Gastroesophageal sphincter (tissue), 4 donors: ENCODE measurements around the gene NEK1. TPM values are rescaled to one million over a fixed set of nuclear protein-coding genes. Genes with fewer than 3 reads are reported as not detected.

Experiments
- ATAC-seq: fragments of 150-250 bp; one replicate; pipeline ENCODE4 v1.9.1; 2016; ENCODE audit warnings: mild to moderate bottlenecking, moderate library complexity
- H3K27ac ChIP-seq, 4 donors: fragments of 200-600 bp; sonication (generic) in 3 of 4; 1 replicate in 3 of 4; 2 replicates in 1 of 4; pipeline ENCODE4 v1.5.1; 2016 to 2019
- H3K27me3 ChIP-seq: fragments of 200-600 bp; sonication (generic); one replicate; pipeline ENCODE4 v1.5.1; 2019
- H3K36me3 ChIP-seq, 2 donors: fragments of 200-600 bp; sonication (generic); one replicate each; pipeline ENCODE4 v1.5.1; 2019; ENCODE audit warnings: control low read depth in 1 of 2
- H3K4me1 ChIP-seq, 3 donors: fragments of 200-600 bp; sonication (generic); 1 replicate in 2 of 3; 2 replicates in 1 of 3; pipeline ENCODE4 v1.5.1; 2016 to 2019; ENCODE audit warnings: control low read depth in 2 of 3
- H3K4me3 ChIP-seq, 2 donors: fragments of 200-600 bp; sonication (generic); one replicate each; pipeline ENCODE4 v1.5.1; 2019; ENCODE audit warnings: mild to moderate bottlenecking in 1 of 2, moderate library complexity in 1 of 2
- H3K9me3 ChIP-seq, 3 donors: fragments of 200-600 bp; sonication (generic); one replicate each; pipeline ENCODE4 v1.5.1; 2017 to 2019; ENCODE audit warnings: control low read depth in 2 of 3
- EP300 ChIP-seq: sonication (generic); formaldehyde crosslinking; IDR thresholded peaks from one replicate; pipeline ENCODE4 v1.6.1; 2017; ENCODE audit warnings: antibody characterized with exemption, mild to moderate bottlenecking
- POLR2A ChIP-seq, 2 donors: fragments of 450-650 bp; IDR thresholded peaks; one replicate each; pipeline ENCODE4 v1.6.1; 2017; ENCODE audit warnings: antibody characterized with exemption in 2 of 2, mild to moderate bottlenecking in 2 of 2, moderate library complexity in 1 of 2
- POLR2AphosphoS5 ChIP-seq: sonication (generic); formaldehyde crosslinking; IDR thresholded peaks from one replicate; pipeline ENCODE4 v1.6.1; 2017; ENCODE audit warnings: antibody characterized with exemption
- WGBS, 2 donors: methylation state at CpG; one replicate each; pipeline ENCODE4 v1.1.5; 2018; ENCODE audit warnings: low coverage in 1 of 2; 5-methylcytosine and 5-hydroxymethylcytosine counted together
- total RNA-seq, 4 donors: library from RNA; depleted of rRNA; stranded (reverse); fragments of >200 nt; gene quantifications; one replicate each; pipeline ENCODE4 v1.1.0, GENCODE V29; 2016
- TF ChIP-seq, protein P1 (sequence below), 4 experiments: fragments of 200-600 bp in 2 of 4; fragments of 450-650 bp in 2 of 4; sonication (generic) in 1 of 4; IDR thresholded peaks; one replicate each; pipeline ENCODE4 v1.5.1; 2017 to 2019; ENCODE audit warnings: antibody characterized with exemption in 4 of 4, mild to moderate bottlenecking in 2 of 4, moderate library complexity in 2 of 4

The NEK1 gene
- total RNA-seq, 4 donors from 2014 or later: 9.1 to 21.4 (median 12.3) TPM

DNA sequence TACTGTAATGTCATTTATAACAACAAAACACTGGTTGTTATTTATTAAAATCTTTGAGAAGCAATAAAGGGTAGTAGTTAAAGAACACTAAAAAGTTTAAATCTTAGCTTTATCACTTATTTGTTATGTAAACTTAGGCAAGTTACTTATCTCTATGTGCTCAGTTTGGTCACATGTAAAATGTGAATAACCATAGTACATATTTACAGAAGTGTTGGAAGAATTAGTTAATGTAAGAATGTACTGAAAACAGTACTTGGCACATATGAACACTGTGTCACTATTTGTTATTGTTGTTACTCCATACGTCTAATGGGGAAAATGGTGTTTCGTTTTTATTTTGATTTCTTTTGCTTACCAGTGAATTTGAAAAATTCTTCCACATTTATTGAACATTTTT is 9.1 kb downstream of the NEK1 start:
- H3K36me3 ChIP-seq: peaks cover 0 to 41% of the 10 kb centered on the region in 2 donors
- no peaks in the 10 kb centered on the region for H3K27me3 ChIP-seq
- no peaks in the 10 kb centered on the region for H3K9me3 ChIP-seq
- TF ChIP-seq EP300: no peak
- TF ChIP-seq POLR2A (IDR thresholded peaks at IDR 0.05): no peak
- TF ChIP-seq, protein P1, sequence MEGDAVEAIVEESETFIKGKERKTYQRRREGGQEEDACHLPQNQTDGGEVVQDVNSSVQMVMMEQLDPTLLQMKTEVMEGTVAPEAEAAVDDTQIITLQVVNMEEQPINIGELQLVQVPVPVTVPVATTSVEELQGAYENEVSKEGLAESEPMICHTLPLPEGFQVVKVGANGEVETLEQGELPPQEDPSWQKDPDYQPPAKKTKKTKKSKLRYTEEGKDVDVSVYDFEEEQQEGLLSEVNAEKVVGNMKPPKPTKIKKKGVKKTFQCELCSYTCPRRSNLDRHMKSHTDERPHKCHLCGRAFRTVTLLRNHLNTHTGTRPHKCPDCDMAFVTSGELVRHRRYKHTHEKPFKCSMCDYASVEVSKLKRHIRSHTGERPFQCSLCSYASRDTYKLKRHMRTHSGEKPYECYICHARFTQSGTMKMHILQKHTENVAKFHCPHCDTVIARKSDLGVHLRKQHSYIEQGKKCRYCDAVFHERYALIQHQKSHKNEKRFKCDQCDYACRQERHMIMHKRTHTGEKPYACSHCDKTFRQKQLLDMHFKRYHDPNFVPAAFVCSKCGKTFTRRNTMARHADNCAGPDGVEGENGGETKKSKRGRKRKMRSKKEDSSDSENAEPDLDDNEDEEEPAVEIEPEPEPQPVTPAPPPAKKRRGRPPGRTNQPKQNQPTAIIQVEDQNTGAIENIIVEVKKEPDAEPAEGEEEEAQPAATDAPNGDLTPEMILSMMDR (IDR thresholded peaks at IDR 0.05): no peak
- TF ChIP-seq POLR2AphosphoS5: no peak
- no peak overlapping the region for H3K4me3 ChIP-seq
- 93 to 94% methylated on average over 2 of the region's 2 CpGs for WGBS, 2 donors
- ATAC-seq: no peak
- peaks cover 0 to 12% (median 5%) of the 10 kb centered on the region in 3 donors for H3K4me1 ChIP-seq
- H3K27ac ChIP-seq: no peak overlapping the region

DNA sequence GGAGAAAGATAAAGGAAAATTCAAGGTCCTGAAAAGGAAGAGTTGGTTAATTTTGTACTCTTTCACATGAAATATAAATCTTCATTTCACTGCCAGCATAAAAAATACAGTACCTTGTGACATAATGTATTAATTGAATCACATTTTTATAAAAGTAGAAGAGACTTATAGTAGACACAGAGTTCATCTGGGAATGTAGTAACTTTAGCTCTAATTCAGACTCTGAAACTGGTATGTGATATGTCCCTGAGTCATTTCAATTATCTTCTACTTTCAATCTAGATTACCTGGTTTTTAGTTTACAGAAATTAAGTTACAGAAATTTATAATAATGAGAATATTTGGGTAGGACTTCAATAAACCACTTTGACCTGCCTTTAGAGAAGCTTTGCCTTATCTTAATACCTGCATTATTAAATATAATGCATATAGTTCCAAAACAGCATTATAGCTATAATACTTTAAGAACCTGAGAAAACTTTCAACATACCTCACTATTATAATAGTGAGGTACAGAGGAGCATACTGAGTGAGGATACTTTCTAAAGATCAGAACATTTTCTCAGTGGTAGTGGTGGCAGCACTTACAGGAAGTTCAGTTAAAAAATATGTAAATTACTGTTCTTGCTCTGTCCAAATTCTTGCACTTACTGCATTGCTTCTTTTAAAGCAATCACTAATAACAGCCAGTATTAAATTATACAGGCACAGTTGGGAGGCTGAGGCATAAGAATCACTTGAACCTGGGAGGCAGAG is 11.2 kb downstream of the NEK1 start:
- peaks cover 0 to 12% (median 5%) of the 10 kb centered on the region in 3 donors for H3K4me1 ChIP-seq
- H3K4me3 ChIP-seq: no peak overlapping the region
- TF ChIP-seq, protein P1 (IDR thresholded peaks at IDR 0.05): no peak
- TF ChIP-seq POLR2AphosphoS5 (no peak), EP300 (no peak)
- H3K27ac ChIP-seq: no peak overlapping the region
- H3K27me3 ChIP-seq: no peaks in the 10 kb centered on the region
- no peaks in the 10 kb centered on the region for H3K9me3 ChIP-seq
- no peak for ATAC-seq
- peaks cover 0 to 57% of the 10 kb centered on the region in 2 donors for H3K36me3 ChIP-seq

DNA sequence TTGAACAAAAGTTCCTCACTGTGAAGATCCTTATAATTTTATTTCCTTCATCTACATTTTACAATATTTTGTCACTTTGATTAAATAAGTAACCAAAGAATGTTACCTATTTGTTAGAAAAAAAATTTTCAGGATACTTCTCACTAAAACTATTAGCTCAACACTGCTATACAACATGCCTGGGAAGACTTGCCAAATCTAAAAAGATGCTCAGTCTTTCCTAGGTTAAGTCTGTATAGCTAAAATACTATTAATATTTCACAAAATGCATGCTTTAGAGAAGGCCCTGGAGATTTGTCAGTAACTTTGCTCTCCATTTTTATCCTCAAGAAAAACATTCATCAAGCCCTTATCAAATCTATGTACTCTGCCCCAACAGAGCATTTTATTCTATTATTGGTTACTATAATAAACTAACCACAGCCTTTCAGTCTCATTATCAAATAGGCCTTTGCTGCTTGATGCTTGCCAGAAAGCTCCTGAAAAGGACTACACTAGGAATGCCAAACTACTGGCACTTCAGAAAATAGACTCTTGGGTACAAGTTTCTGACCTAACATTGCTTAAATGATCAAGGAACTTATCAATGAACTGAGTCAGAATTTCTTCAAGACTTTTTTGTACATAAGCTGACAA is 17.7 kb downstream of the NEK1 start:
- no peak for ATAC-seq
- TF ChIP-seq EP300: no peak
- TF ChIP-seq POLR2A (IDR thresholded peaks at IDR 0.05): no peak
- TF ChIP-seq, protein P1 (IDR thresholded peaks at IDR 0.05): no peak
- no peak for TF ChIP-seq POLR2AphosphoS5
- Histone ChIP-seq H3K4me1 (no peaks in the 10 kb centered on the region), H3K4me3 (no peak overlapping the region), H3K36me3 (peaks cover 0 to 63% of the 10 kb centered on the region in 2 donors), H3K27me3 (no peaks in the 10 kb centered on the region), H3K9me3 (no peaks in the 10 kb centered on the region), H3K27ac (no peak overlapping the region)

DNA sequence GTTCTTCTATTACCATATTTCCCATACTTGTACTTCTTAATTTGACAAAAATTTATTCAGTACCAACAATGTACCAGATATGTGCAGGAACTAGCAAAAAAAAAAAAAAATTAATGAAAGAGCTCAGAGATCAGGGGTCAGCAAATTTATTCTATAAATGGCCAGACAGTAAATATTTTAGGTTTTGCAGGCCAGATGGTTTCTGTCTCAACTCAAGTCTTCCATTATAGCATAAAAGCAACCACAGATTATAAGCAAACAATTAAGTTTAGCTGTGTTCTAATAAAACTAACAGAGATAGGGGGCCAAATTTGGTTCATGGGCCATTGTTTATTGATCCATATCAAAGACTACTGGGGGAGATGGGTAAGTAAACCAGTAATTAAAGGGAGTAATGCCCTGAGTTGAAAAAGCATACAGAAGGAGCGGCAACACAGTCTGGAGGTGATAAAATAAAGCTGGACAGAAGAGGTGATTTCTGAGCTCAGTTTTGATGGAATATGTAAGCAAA is 19.3 kb downstream of the NEK1 start:
- Histone ChIP-seq H3K27ac (no peak overlapping the region), H3K27me3 (no peaks in the 10 kb centered on the region), H3K9me3 (no peaks in the 10 kb centered on the region), H3K4me3 (no peak overlapping the region), H3K36me3 (peaks cover 0 to 63% of the 10 kb centered on the region in 2 donors), H3K4me1 (no peaks in the 10 kb centered on the region)
- no peak for ATAC-seq
- TF ChIP-seq EP300: no peak
- TF ChIP-seq, protein P1 (IDR thresholded peaks at IDR 0.05): no peak
- TF ChIP-seq POLR2AphosphoS5: no peak
- TF ChIP-seq POLR2A (IDR thresholded peaks at IDR 0.05): no peak
- WGBS, 2 donors: 85 to 100% methylated on average over 1 of the region's 1 CpG

DNA sequence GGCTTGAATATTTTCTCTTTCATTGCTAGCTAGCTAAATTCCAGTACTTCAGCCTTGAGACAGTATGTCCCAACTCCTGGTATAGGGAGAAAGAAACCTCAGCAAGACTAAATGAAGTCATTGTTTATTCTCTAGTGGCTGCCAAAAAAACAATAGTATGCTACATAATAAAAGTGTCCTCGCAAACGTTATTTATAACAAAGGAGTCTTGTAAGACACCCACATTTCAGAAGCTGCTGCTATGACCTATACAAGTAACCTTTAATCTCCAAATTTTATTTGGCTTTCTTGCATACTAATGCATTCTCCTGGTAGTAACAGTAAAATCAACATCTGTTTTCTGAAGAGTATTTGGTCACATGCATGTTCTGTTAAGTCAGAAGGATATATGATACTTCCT is 28.8 kb downstream of the NEK1 start:
- H3K27me3 ChIP-seq: no peaks in the 10 kb centered on the region

More for the DNA sequence above, 28.8 kb downstream of the NEK1 start:
- no peak for TF ChIP-seq POLR2AphosphoS5
- no peak for TF ChIP-seq EP300
- no peak for TF ChIP-seq POLR2A (IDR thresholded peaks at IDR 0.05)
- TF ChIP-seq, protein P1 (IDR thresholded peaks at IDR 0.05): no peak
- Histone ChIP-seq H3K27ac (no peak overlapping the region), H3K36me3 (peaks cover 0 to 72% of the 10 kb centered on the region in 2 donors), H3K4me1 (no peaks in the 10 kb centered on the region), H3K9me3 (no peaks in the 10 kb centered on the region), H3K4me3 (no peak overlapping the region)
- 46 to 74% methylated on average over 2 of the region's 2 CpGs for WGBS, 2 donors
- no peak for ATAC-seq
